ENCODE results near the gene DLEU7.

DLEU7 gene

DNA sequence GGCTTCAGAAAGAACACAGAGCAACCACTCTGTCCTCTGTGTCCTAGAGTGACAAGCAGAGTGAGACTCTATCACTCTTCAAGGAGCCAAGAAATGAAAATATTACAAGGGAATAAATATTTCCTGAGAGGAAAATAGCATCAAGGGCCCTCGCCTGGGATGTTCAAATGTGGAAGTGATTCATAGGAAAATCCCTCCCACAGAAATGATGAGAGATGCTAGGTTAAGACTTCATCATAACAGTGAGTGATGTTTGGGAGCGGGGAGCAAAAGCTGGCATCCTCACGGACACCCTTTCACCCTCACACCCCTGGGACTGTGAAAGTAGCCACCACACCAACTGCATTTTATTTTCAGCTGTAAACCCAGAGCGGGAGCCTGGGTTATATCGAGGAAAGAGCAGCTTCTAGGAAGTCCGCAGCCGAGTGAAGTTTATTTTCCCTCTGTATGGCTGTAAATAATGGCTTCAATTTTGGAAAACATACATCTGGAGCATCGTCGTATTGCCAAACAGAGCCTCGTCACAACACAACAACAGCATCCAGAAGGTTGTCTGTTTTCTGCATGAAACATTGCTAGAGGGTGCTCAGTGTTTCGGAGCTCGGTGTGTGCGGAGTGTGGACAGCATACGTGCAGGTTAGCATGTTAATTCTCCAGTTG, 54.8 kb downstream of the DLEU7 start:
- no peak for DNase-seq (ENCODE audit: low read depth)
- H3K4me3 ChIP-seq (ENCODE audit: low read depth, low read length), result no peak overlapping the region
- TF ChIP-seq, protein P1, sequence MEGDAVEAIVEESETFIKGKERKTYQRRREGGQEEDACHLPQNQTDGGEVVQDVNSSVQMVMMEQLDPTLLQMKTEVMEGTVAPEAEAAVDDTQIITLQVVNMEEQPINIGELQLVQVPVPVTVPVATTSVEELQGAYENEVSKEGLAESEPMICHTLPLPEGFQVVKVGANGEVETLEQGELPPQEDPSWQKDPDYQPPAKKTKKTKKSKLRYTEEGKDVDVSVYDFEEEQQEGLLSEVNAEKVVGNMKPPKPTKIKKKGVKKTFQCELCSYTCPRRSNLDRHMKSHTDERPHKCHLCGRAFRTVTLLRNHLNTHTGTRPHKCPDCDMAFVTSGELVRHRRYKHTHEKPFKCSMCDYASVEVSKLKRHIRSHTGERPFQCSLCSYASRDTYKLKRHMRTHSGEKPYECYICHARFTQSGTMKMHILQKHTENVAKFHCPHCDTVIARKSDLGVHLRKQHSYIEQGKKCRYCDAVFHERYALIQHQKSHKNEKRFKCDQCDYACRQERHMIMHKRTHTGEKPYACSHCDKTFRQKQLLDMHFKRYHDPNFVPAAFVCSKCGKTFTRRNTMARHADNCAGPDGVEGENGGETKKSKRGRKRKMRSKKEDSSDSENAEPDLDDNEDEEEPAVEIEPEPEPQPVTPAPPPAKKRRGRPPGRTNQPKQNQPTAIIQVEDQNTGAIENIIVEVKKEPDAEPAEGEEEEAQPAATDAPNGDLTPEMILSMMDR (IDR thresholded peaks at IDR 0.05; ENCODE audit: insufficient read depth, low read depth, low read length, missing control alignments), result no peak

DNA sequence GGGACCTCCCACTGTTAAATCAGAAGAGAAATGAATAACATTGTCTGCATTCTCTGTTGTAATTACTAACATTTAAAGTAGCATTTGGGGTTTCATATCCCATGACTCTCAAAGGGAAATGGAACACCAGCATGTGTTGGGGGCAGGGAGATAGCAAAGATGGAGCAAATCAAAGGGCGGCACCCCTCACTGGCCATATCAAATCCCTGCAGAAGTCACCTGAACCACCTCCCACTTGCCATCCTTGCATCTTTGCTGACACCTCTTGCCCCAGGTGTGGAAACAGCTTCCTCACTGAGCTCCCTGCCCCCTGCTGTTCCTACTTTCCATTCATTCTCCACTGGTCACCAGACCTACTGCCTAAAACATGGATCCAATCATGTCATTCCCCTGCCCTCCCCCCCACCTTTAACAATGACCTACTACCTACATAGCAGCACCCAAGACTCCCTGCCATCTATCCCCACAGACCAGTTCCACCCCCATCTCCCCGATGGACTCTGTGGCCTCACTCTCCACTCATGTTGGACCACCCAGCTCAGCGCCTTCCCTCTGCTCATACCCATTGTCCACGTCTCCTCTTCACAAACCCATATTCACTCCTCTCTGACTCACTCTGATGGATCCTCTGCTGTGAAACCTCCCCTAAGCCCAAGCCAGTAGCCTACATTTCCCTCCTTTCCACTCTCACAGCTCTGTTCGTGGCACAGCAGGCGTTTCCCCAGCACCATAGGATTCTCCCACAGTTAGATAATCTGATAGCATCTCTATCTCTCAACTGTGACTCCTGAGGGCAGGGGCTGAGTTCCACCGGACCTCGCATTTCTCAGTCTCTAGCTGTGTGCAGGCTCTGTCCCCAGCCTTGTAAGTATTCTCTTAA, 55.9 kb downstream of the DLEU7 start:
- no peak for DNase-seq (ENCODE audit: low read depth)
- TF ChIP-seq, protein P1 (IDR thresholded peaks at IDR 0.05; ENCODE audit: insufficient read depth, low read depth, low read length, missing control alignments), result no peak
- no peak overlapping the region for H3K4me3 ChIP-seq (ENCODE audit: low read depth, low read length)

DNA sequence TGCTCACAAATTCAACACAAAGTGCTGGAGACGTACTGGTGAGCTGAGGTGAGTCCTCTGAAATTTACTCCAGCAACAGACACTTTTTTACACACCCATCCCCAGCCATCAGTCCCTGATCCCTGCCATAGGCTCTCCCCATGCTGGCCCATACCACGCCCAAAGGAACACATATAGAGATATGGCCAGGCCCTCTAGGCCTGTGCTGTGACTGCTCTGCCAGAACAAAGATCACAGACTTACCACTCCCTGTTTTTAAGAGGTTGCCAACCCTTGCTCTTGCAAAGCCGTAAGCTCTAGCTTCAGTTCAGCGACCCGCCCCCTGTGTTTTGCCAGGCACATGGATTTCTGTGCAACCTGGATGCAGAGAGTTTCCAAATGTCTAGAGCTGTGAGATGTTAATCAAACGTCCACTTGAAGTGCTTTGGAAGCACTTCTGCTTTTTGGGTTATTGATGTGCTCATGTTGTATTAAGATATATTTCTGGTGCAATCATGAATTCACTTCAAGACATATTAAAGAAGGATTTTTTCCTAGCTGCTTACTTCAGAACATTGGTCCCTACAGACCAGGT, 59.7 kb downstream of the DLEU7 start:
- DNase-seq (ENCODE audit: low read depth), result no peak
- TF ChIP-seq, protein P1 (IDR thresholded peaks at IDR 0.05; ENCODE audit: insufficient read depth, low read depth, low read length, missing control alignments), result no peak

DNA sequence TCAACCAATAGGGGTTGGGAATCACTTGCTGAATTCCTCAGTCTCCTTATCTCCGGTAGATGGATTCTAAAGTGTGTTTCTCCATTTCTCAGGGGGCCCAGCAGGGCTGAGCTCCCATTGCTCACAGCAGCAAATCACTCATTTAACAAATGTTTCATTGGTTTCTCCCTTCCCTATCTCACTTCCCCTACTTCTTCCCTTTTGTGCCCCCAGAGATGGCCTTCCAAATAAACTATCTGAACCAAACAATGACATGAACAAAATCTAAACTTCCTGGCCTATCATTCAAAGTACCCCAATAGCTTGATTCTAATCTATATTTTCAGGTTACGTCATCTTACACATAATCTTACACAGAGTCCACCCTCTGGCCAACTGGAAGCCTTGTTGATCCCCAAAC, 60.4 kb downstream of the DLEU7 start:
- H3K4me3 ChIP-seq (ENCODE audit: low read depth, low read length), result no peak overlapping the region
- TF ChIP-seq, protein P1 (IDR thresholded peaks at IDR 0.05; ENCODE audit: insufficient read depth, low read depth, low read length, missing control alignments), result no peak
- DNase-seq (ENCODE audit: low read depth), result no peak

More for the DNA sequence above, 59.7 kb downstream of the DLEU7 start:
- H3K4me3 ChIP-seq (ENCODE audit: low read depth, low read length), result no peak overlapping the region

DNA sequence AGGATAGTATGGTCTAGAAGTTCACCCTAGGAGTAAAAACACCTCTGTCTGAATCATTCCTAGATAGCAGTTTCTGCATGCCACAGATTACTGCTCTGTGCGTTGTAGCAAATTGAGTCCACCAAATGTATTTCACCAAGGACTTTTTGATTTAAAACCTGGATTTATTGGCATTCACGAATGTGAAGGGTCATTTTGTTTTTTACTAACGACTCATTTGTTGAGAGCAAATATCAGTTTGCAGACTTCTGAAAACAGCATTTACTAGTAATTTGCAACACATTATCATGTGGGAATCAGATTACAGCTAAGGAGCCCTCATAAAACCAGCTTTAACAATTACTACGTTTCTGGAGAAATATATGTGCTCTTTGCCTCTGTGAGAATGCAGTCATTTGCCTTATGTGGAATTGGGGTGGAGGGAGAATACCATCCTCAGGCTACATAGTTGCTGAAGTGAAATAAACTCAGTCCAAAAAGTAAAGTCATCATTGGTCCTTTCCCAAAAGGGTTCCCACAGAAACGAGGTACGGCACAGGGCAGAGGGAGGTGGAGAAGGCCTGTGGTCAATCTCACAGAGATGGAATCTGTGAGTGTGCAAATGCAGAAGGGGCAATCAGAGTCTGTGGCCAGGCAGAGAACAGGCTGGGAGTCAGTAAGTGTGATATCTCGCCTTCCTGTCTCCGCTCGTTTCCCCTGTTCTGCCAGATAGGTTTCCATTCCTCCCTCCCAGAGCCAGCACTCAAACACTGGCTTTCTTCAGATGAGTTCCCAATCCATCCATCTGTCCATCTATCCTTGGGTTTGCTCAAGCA, 63.1 kb downstream of the DLEU7 start:
- DNase-seq (ENCODE audit: low read depth), result no peak

More for the DNA sequence above, 63.1 kb downstream of the DLEU7 start:
- no peak overlapping the region for H3K4me3 ChIP-seq (ENCODE audit: low read depth, low read length)
- TF ChIP-seq, protein P1 (IDR thresholded peaks at IDR 0.05; ENCODE audit: insufficient read depth, low read depth, low read length, missing control alignments), result no peak

Measured in GM12865 (cell line).